ENCODE results near the gene SETD5. TPM values are rescaled to one million over a fixed set of nuclear protein-coding genes. Genes with fewer than 3 reads are reported as not detected.

SETD5 gene, protein sequence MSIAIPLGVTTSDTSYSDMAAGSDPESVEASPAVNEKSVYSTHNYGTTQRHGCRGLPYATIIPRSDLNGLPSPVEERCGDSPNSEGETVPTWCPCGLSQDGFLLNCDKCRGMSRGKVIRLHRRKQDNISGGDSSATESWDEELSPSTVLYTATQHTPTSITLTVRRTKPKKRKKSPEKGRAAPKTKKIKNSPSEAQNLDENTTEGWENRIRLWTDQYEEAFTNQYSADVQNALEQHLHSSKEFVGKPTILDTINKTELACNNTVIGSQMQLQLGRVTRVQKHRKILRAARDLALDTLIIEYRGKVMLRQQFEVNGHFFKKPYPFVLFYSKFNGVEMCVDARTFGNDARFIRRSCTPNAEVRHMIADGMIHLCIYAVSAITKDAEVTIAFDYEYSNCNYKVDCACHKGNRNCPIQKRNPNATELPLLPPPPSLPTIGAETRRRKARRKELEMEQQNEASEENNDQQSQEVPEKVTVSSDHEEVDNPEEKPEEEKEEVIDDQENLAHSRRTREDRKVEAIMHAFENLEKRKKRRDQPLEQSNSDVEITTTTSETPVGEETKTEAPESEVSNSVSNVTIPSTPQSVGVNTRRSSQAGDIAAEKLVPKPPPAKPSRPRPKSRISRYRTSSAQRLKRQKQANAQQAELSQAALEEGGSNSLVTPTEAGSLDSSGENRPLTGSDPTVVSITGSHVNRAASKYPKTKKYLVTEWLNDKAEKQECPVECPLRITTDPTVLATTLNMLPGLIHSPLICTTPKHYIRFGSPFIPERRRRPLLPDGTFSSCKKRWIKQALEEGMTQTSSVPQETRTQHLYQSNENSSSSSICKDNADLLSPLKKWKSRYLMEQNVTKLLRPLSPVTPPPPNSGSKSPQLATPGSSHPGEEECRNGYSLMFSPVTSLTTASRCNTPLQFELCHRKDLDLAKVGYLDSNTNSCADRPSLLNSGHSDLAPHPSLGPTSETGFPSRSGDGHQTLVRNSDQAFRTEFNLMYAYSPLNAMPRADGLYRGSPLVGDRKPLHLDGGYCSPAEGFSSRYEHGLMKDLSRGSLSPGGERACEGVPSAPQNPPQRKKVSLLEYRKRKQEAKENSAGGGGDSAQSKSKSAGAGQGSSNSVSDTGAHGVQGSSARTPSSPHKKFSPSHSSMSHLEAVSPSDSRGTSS (N-terminal part only)
- total RNA-seq: 227 and 233 TPM in 2 replicates
- long read RNA-seq, partial matches to known transcripts: 51 of 92 reads
- long read RNA-seq, other reads (novel, unspliced or antisense): 40 of 92 reads

DNA sequence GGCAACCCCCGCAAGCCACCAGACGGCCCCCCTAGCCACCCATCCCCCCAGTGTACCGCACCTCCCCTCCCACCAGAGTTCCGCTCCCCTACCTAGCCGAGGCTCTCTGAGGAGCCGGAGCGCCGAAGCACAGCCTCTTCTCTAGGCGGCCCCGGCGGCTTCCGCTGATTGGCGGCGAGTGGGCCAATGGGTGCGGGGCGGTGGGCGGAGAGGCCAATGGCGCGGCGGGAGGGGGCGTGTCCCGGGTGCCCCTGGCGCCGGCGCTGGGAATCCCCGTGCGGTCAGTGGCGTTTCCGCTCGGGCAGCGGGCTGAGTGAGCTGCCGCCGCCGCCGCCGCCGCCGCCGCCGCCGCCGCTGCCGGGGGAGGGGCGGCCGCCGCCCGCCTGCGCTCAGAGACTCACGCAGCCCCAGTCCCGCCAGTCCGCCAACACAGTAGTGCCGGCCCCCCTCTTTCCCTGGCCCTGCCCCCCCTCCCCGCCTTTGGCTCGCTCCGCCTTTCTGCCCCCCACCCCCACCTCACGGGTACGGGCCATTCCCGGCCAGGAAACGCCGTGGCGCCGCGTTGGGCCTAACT is at the start of gene SETD5:
SETD5 (plus strand) TSS at position 284 of the 574 bp plus-strand sequence. CDS start 31,324 bp downstream, outside the sequence.
- peaks cover 4% of the 10 kb centered on the region for H3K36me3 Mint-ChIP-seq (ENCODE audit: insufficient read depth)
- no peaks in the 10 kb centered on the region for H3K9me3 Mint-ChIP-seq (ENCODE audit: low read depth)
- peak within 1 kb of the TSS; percentile 100 for H3K27ac Mint-ChIP-seq
- peak; percentile 99 for DNase-seq (ENCODE audit: low spot score, unreplicated experiment)
- peak within 1 kb of the TSS; percentile 97 for H3K4me3 Mint-ChIP-seq (ENCODE audit: low read depth)
- H3K4me1 Mint-ChIP-seq (ENCODE audit: low read depth): peaks cover 53% of the 10 kb centered on the region
- TF ChIP-seq, protein P1, sequence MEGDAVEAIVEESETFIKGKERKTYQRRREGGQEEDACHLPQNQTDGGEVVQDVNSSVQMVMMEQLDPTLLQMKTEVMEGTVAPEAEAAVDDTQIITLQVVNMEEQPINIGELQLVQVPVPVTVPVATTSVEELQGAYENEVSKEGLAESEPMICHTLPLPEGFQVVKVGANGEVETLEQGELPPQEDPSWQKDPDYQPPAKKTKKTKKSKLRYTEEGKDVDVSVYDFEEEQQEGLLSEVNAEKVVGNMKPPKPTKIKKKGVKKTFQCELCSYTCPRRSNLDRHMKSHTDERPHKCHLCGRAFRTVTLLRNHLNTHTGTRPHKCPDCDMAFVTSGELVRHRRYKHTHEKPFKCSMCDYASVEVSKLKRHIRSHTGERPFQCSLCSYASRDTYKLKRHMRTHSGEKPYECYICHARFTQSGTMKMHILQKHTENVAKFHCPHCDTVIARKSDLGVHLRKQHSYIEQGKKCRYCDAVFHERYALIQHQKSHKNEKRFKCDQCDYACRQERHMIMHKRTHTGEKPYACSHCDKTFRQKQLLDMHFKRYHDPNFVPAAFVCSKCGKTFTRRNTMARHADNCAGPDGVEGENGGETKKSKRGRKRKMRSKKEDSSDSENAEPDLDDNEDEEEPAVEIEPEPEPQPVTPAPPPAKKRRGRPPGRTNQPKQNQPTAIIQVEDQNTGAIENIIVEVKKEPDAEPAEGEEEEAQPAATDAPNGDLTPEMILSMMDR (IDR thresholded peaks at IDR 0.05; ENCODE audit: unreplicated experiment): no peak
- H3K27me3 Mint-ChIP-seq: no peaks in the 10 kb centered on the region

DNA sequence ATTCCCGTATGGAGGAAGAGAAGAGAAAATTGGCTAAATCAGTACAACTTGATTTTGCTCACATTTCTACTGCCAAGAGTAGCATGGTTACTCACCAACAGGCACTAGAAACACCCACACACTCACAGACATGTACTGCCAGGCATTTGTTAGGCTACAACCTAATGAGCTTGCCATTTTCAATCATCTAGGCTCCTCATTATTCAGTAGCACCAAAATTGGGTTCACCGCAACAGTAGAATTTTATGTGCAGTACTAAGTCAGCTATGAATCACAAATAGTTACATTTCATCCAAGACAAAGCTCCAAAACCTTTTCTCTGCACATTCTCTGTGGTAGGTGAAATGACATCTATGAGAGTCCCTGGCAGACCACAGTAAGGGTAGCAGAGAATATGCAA is 49.5 kb upstream of the SETD5 start:
- H3K9me3 Mint-ChIP-seq (ENCODE audit: low read depth): no peaks in the 10 kb centered on the region
- H3K36me3 Mint-ChIP-seq (ENCODE audit: insufficient read depth): peaks cover 4% of the 10 kb centered on the region
- H3K4me3 Mint-ChIP-seq (ENCODE audit: low read depth): no peak overlapping the region
- H3K4me1 Mint-ChIP-seq (ENCODE audit: low read depth): peaks cover 31% of the 10 kb centered on the region
- peak overlapping the region; percentile 38 for H3K27ac Mint-ChIP-seq
- no peak for DNase-seq (ENCODE audit: low spot score, unreplicated experiment)
- TF ChIP-seq, protein P1 (IDR thresholded peaks at IDR 0.05; ENCODE audit: unreplicated experiment): no peak
- no peaks in the 10 kb centered on the region for H3K27me3 Mint-ChIP-seq

DNA sequence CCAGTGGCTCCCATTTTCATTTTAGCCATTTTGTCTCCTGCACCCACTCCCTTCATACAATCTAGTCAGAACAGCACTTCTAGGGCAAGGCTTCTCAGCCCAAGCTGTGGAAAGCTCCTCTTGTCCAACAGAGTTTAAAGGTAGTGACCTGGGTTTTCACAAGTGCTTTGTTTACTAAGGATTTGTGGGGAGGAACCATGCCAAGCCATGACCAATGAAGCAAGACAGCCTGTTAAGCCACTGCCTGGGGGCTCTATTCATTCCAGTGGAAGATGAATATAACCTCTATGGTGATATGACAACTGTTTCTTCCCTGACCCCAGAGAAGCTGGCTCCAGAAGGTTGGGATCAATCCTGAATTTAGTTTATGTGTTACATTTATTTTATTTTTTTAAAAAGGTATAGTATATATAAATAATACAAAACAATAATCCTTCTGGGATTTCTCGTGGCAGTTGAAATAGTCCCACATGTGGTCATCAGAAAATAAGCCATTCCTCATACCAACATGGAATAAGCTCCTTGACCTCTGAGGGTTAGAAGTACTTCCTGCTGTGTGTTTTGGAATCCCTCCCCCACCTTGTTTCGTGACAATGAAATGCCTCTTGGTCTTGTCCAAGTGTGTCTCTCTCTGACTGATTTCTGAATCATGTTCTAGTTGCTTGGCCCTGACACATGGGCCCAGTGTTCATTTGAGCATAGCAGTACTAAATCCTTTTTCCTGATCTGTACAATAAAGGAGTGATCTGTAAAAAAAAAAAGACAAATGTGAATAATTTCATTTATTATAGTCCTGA is 47.9 kb upstream of the SETD5 start:
- Mint-ChIP-seq H3K9me3 (ENCODE audit: low read depth) (no peaks in the 10 kb centered on the region), H3K4me1 (ENCODE audit: low read depth) (peaks cover 41% of the 10 kb centered on the region), H3K36me3 (ENCODE audit: insufficient read depth) (peaks cover 4% of the 10 kb centered on the region), H3K27me3 (no peaks in the 10 kb centered on the region), H3K27ac (peak overlapping the region; percentile 51), H3K4me3 (ENCODE audit: low read depth) (no peak overlapping the region)
- DNase-seq (ENCODE audit: low spot score, unreplicated experiment): no peak
- TF ChIP-seq, protein P1 (IDR thresholded peaks at IDR 0.05; ENCODE audit: unreplicated experiment): no peak

DNA sequence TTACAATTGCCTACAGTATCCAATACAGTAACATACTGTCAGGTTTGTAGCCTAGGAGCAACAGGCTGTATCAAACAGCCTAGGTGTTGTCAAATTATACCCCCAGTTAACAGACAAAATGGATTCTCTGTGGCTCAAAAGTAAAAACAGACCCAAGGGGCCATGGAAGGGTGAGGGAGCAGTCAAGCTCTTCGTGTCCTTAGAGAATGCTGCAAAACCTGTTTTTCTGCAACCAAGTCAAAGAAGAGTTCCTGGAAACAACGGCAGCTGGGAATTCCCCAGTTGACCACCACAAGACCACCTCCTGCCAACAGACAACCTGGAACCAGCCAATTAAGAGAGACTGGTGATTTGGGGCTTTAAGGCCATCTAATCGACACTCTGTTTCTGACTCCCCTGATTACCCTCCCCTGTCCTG is 45.7 kb upstream of the SETD5 start:
- H3K9me3 Mint-ChIP-seq (ENCODE audit: low read depth): no peaks in the 10 kb centered on the region
- H3K36me3 Mint-ChIP-seq (ENCODE audit: insufficient read depth): peaks cover 4% of the 10 kb centered on the region
- peak overlapping the region; percentile 46 for H3K4me3 Mint-ChIP-seq (ENCODE audit: low read depth)
- H3K4me1 Mint-ChIP-seq (ENCODE audit: low read depth): peaks cover 54% of the 10 kb centered on the region
- TF ChIP-seq, protein P1 (IDR thresholded peaks at IDR 0.05; ENCODE audit: unreplicated experiment): no peak
- no peaks in the 10 kb centered on the region for H3K27me3 Mint-ChIP-seq
- peak; percentile 14 for DNase-seq (ENCODE audit: low spot score, unreplicated experiment)
- peak overlapping the region; percentile 94 for H3K27ac Mint-ChIP-seq

Measured in progenitor cell of endocrine pancreas (in vitro differentiated cells).